DOHH2 (cell line): ENCODE data around the gene ABHD4.

Experiments
- EZH2phosphoT487 ChIP-seq: fragments of 200-600 bp; sonication (generic); IDR thresholded peaks from 2 replicates; pipeline ENCODE4 v1.6.1; 2017; ENCODE audit warnings: borderline replicate concordance, mild to moderate bottlenecking, antibody characterized with exemption, low read length, moderate library complexity, mixed read lengths
- TF ChIP-seq, protein P1 (sequence below): fragments of 200-600 bp; sonication (generic); IDR thresholded peaks from one replicate; pipeline ENCODE4 v1.5.1; 2014; ENCODE audit warnings: antibody characterized with exemption, mild to moderate bottlenecking, low read depth, low read length; ENCODE audit not compliant: poor library complexity, severe bottlenecking

DNA sequence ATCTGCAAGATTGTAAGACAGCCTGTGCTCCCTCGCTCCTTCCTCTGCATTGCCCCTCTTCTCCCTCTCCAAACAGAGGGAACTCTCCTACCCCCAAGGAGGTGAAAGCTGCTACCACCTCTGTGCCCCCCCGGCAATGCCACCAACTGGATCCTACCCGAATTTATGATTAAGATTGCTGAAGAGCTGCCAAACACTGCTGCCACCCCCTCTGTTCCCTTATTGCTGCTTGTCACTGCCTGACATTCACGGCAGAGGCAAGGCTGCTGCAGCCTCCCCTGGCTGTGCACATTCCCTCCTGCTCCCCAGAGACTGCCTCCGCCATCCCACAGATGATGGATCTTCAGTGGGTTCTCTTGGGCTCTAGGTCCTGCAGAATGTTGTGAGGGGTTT lies 46.5 kb upstream of the ABHD4 start:
- TF ChIP-seq, protein P1, sequence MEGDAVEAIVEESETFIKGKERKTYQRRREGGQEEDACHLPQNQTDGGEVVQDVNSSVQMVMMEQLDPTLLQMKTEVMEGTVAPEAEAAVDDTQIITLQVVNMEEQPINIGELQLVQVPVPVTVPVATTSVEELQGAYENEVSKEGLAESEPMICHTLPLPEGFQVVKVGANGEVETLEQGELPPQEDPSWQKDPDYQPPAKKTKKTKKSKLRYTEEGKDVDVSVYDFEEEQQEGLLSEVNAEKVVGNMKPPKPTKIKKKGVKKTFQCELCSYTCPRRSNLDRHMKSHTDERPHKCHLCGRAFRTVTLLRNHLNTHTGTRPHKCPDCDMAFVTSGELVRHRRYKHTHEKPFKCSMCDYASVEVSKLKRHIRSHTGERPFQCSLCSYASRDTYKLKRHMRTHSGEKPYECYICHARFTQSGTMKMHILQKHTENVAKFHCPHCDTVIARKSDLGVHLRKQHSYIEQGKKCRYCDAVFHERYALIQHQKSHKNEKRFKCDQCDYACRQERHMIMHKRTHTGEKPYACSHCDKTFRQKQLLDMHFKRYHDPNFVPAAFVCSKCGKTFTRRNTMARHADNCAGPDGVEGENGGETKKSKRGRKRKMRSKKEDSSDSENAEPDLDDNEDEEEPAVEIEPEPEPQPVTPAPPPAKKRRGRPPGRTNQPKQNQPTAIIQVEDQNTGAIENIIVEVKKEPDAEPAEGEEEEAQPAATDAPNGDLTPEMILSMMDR: no peak
- no peak for TF ChIP-seq EZH2phosphoT487
